ENCODE data around the gene KRT78.
"Not testable (repeated sequence)": the region's sequence is repeated elsewhere in the genome, so short reads cannot be mapped to it uniquely, and the experiment has no call there.

The KRT78 gene

GRCh38 chr12:52796429-52796794, 52.4 kb downstream of the KRT78 start:
- no peak for DNase-seq (ENCODE audit: low read depth)

- DNase-seq (ENCODE audit: low read depth) = no peak
Measured at GRCh38 chr12:52795694-52796428, 52.9 kb downstream of the KRT78 start, which contains the start of gene KRT3. KRT3 (minus strand) TSS chr12:52796117; CDS start chr12:52796042, 75 bp downstream.

GRCh38 chr12:52795332-52795674, 53.5 kb downstream of the KRT78 start:
- not testable (repeated sequence) for DNase-seq (ENCODE audit: low read depth)

- DNase-seq (ENCODE audit: low read depth) = peak; percentile 76
Measured at GRCh38 chr12:52794479-52795331, 54.1 kb downstream of the KRT78 start.

- no peak for DNase-seq (ENCODE audit: low read depth)
Measured at GRCh38 chr12:52792185-52793029, 56.4 kb downstream of the KRT78 start.

- DNase-seq (ENCODE audit: low read depth) = no peak
Measured at GRCh38 chr12:52791271-52792184, 57.3 kb downstream of the KRT78 start.

GRCh38 chr12:52790427-52791270, 58.1 kb downstream of the KRT78 start:
- DNase-seq (ENCODE audit: low read depth) = no peak

- no peak for DNase-seq (ENCODE audit: low read depth)
Measured at GRCh38 chr12:52789637-52790426, 59.0 kb downstream of the KRT78 start.

GRCh38 chr12:52788876-52789636, 59.7 kb downstream of the KRT78 start:
- DNase-seq (ENCODE audit: low read depth) = no peak

GRCh38 chr12:52788192-52788875, 60.5 kb downstream of the KRT78 start:
- DNase-seq (ENCODE audit: low read depth) = no peak
